GM08714 (cell line): ENCODE data around the gene RNF26.

Source experiments
- H3K4me3 ChIP-seq: fragments of 200-500 bp; sonication (Bioruptor generic); 2 replicates; pipeline ENCODE4 v1.5.1; 2014; ENCODE audit warnings: mild to moderate bottlenecking, low read length, inconsistent platforms
- ZNF274 ChIP-seq: IDR thresholded peaks from 2 replicates; pipeline ENCODE4 v1.6.1; 2012; ENCODE audit warnings: mild to moderate bottlenecking, low read depth, low read length

Gene RNF26

DNA sequence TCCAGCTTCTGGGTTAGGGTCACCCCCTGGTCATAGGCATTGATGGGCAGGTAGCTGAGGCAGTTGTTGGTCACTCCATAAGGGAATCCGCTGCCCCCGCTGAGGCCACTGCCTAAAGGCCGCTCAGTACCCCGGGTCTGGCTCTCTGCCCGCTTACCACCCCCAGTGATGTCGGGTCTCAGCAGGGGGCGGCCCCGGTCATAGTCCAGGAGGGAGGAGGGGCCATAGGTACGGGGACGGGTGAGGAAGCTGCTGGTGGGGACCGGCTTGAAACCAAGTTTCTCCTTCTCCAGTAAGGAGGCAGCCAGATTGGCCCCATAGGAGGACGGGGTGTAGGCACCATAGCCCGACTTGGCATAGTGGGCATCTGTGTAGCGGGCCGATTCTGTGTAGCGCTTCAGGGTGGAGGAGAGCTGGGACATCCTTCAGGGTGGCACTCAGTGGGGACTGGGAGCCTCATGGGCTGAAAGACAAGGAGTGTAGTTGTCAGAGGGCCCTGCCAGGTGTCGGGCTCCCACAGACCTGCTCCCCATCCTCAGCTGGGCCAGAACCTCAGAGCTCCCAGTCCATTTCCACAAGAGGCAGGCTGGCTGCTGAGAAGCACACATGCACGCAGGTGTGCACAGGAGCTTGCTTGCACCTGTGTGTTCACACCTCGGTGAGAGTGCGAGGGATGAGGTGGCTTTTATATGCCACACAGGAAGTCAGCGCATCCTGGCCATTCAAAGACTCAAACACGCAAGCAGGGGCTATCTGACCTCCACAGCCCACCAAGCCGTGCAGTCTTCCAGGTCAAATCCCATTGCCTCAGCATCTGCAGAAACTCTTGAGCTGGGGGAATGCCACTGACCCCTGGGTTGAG lies 39.0 kb downstream of the RNF26 start:
- no peak overlapping the region for H3K4me3 ChIP-seq
- TF ChIP-seq ZNF274 = no peak

DNA sequence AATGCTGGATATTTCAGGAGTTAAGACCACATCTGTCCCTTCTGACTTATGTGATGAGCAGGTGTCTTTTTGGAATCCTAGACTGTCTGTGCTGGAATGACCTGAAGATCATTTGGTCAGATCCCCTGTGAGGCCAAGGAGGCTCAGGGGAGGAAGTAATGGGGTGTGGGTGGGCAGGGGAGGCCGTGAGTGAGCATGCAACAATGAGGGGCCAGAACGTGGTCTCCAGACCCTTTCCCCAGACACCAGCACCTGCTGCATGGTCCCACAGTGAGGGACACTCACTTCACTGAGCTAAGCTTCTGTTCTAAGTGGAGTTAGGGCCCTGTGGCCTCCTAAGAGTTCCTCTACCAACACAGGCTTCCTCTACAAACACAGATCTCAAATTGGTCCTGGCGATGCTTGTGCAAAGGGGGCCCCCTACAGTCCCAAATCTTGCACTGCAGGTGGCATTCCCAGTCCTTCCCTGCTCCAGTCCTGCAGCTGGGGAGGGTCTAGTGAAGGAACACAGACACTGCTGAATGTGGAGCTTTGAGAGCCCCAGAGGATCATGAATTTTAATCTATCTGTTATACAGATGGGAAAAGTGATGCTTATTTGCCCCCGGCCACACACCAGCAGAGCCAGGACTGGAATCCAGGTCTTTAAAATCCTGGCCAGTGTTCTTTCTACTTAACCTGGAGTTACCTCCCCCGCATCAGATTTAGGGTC lies 39.7 kb downstream of the RNF26 start:
- no peak overlapping the region for H3K4me3 ChIP-seq
- TF ChIP-seq ZNF274 = no peak

DNA sequence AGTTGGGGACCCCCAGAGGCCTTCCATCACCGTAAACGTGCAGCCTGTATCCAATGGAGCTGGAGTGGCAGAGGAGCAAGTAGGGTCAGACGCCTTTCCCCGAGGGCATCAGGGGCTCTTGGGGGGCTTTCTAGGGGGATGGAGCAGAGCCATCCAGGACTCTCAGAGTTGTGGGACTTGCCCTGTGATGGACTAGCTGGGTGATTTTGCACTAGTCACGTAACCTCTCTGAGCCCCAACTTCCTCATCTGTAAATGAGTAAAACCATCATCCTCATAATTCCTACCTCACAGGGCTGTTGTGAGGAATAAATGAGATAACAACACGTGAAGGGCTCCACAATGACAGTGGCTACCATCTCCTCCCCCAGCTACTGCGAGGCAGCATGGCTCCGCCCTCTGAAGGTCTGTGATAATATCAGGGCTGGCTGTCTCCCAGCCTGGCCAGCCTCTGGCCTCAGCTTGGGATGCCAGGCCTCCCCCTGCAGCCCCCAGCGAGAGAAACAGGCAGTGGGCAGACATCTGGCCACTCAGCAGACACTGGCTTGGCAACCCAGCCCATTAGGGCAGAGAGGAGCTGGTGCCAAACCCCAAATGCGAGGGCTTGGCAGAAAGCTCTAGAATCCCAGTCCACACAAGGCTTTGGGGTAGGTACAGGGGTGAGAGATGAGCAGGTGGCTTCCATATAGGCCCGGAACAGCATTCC lies 40.5 kb downstream of the RNF26 start:
- H3K4me3 ChIP-seq = no peak overlapping the region
- no peak for TF ChIP-seq ZNF274

DNA sequence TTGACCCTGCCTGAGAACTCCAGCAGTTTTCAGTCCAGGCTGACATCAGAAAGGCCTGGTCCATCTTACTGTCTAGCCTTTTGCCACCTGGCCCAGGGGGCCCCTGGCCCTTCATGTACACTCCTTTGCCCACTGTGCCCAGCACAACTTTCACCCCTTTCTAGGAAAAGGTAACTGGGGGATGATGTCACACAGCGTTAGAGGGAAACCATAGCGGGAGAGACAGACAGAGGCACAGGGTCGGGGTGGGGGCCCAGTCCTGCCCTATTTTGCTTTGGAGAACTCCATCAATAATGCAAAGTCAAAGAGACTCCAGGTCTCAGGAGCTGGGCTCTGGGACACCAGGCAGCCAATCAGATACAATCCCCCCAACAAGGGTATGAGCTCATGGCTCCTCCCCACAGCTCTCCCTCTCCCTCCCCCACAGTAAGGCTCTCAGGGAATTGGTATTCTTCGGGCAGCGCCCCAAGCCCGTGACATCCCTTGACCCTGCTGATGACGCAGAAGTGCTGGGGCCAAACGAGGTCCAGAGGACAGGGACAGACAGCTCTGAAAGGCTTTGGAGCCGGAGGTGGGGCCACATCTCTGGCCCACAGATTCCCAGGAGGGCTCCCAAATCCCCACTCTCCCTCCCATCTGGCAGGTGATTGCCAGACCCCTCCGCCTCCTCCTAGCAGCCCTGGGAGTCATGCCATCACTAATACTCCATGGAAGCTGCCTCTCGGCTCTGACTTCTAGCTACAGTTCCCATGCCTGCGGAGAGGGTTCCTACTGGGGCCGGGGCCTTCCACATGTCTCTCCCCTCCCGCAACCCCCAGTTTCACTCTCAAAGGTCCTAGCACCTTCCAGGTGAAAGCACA lies 41.2 kb downstream of the RNF26 start:
- no peak for TF ChIP-seq ZNF274
- no peak overlapping the region for H3K4me3 ChIP-seq

DNA sequence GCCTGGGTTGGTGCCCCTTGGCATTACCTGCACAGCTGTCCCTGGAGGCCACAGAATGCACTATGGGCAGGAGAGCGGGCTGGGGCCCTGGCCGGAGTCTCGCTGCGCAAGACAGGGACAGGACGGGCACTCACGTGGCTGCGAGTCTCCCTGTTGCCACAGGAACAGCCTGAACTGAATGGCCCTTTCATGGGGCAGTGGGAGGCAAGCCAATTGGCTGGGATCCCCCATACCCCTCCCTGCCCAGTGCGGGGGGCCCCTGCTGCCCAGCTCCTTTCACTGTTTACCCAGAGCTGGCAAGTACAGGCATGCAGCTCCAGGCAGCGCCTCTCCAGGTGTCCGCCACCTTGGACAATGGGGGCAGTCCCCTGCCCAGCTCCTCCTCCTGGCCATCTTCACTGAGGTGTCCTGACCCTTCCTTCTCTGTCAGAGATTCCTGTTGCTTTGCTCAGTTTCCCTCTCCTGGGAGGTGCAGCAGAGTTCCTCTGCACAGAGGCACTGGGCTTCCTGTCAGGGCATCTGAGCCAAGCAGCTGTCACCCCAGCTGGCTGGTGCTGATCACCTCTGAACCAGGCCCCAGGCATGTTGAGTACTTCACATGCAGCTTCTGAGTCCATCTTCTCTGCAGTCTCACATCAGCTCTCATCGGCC lies 42.0 kb downstream of the RNF26 start:
- H3K4me3 ChIP-seq = no peak overlapping the region
- TF ChIP-seq ZNF274 = no peak

DNA sequence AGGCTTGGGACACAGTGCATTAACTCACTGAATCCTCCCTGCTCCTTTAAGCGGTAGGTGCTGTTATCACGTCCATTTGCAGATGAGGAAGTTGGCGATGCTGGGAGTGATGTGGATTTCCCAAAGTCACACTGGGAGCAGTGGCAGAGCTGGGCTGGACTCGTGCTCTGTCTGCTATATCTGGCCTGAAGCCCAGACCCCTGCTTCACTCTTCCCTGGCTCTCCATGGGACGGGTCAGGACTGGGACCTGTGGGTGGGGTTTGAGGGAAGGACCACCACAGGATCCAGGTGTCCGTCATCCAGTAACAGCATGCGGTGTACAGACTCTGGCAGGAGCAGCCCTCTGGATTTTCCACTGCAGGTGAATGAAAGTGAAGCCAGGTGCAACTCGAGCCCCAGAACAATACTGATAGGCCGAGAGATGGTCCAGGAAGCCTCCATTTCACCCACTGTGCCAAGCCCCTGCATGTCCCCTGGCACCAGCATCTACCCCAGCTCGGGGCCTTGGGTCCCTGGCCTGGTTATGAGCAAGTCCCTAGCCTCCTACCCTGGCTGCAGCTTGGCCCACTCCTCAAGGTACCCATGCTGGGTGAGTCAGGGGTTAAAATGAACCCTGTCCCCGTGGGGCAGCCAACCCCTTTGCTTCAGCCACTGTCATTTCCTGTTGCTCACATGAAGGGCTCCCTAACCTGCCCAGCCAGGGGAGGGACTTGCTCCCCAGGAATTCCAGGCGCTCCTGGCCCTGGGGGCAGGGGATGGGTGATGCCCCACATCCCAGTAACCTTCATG lies 43.0 kb downstream of the RNF26 start:
- H3K4me3 ChIP-seq = no peak overlapping the region
- no peak for TF ChIP-seq ZNF274

DNA sequence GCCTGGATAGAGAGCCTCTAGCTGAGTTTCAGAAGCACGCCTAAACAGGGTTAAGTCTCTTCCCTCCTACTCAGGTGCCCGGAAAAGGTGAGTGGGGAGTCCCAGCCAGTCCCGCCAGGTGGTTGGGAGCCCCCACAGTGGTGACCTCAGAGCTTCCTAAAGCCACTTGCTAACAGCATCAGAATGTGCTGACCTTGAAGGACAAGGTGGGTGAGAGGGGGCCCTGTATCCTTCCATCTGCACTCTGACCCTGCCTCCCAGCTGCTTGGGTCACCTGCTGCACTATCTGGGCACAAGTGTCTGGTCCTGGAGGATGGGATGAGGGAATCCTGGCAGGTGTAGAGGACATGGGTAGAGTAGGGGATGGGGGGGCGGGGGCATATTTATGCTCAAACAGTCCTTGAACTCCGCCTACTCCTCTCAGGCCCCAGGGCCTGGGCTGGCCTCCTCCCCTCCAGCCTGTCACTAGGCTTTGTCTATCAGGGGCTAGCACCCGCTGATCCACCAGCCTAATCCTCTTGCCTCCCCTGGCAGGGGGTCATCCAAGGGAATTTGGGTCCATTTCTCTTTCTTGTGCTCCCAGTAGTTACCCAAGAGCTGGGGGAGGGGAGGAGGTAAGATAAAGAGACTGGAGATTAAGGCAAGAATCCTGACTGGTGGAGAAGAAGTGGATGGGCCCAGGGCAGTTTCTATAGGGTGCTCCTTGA lies 43.8 kb downstream of the RNF26 start:
- TF ChIP-seq ZNF274 = no peak
- no peak overlapping the region for H3K4me3 ChIP-seq

DNA sequence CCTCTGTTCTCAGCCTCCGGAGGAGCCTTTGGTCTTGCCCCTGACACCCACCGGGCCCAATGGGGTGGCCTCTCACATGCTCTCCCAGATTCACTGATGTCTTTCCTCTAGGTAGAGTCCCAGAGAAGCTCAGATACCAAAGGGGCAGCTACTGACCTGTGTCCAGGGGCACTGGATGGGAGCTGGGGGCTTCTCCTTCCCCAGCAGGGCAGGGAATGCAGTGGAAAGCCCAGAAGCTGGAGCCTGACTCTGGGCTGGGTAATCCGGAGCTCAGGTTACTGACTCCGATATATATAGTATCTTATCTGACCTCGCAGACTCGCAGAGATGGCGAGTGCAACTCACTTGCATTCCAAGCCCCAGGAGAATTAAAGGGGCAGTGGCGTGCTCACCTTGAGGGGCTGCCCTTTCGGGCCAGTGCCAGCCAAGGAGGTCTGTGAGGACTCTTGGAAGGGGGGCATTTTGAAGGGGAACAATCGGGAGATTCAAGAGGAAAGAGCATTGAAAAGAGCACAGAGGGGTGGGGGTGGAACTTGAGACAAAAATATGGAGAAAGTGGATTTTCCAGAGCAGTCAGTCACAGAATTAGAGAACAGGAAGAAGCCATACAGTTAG lies 44.6 kb downstream of the RNF26 start:
- TF ChIP-seq ZNF274 = no peak
- no peak overlapping the region for H3K4me3 ChIP-seq

DNA sequence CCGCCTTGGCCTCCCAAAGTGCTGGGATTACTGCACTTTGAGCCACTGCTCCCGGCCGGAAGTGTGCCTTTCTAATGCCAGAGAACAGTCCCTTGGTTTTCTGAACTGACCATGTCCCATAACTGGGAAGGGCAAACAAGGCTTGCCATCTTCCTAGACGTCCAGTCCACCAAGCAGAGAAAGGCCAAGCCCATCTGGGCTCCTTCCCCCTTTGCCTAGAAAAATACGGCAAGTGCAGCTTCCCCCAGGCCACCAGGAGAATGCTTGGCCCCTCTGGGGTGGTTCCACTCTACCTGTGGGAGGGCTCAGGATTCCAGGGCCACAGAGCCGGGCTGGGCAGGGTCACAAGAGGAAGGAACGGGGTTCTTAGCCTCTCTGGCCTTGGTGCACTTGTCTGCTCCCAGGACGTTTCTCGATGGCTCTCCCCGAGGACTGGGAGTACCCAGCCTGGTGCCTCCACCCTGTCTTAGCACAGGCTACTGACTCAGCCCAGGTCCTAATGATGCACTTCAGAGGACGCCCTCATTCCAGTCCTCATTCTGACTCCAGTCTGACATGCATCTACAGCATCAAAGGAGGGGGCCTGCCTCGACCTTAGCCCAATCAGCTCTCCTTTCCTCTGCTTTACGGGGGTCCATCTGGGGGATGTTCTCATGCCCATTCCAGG lies 46.0 kb downstream of the RNF26 start:
- no peak overlapping the region for H3K4me3 ChIP-seq
- no peak for TF ChIP-seq ZNF274

DNA sequence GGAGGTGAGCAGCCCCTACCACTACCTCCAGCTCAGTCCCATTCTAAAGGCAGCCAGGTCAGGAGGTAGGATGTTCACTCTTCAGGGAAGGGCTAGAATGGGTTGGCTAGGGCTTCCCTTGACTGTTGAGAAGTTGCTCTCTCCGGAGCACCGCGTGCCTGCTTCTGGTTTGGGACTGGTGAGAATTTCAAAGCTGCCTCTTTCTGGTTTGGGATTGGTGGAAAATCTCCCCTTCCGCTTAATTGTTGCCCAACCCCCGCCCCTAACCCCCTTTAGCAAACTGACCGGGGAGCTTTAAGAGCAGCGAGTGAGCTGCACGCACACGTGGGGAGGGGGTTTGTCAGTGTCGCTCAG lies 46.5 kb downstream of the RNF26 start:
- no peak overlapping the region for H3K4me3 ChIP-seq
- no peak for TF ChIP-seq ZNF274
